Panc1 (cell line): ENCODE measurements around the gene SLC6A11.

Experiments
- POLR2AphosphoS5 ChIP-seq: IDR thresholded peaks from 2 replicates; pipeline ENCODE4 v1.6.1; 2012; ENCODE audit warnings: mild to moderate bottlenecking, low read depth, low read length, moderate library complexity
- SIN3A ChIP-seq: IDR thresholded peaks from 2 replicates; pipeline ENCODE4 v1.6.1; 2012; ENCODE audit warnings: low read depth, mild to moderate bottlenecking, low read length, moderate library complexity, borderline replicate concordance; ENCODE audit not compliant: insufficient read depth
- TF ChIP-seq, protein P1 (sequence below): fragments of 450-650 bp; IDR thresholded peaks from 2 replicates; pipeline ENCODE4 v1.5.1; 2017; ENCODE audit warnings: mild to moderate bottlenecking
- TF ChIP-seq, protein P2 (sequence below), 2 experiments: IDR thresholded peaks; 2 replicates each; pipeline ENCODE4 v1.6.1; 2011 to 2012; ENCODE audit warnings: low read depth in 2 of 2, control low read depth in 1 of 2, low read length in 1 of 2, mild to moderate bottlenecking in 1 of 2, moderate library complexity in 1 of 2; ENCODE audit not compliant: insufficient read depth in 1 of 2

DNA sequence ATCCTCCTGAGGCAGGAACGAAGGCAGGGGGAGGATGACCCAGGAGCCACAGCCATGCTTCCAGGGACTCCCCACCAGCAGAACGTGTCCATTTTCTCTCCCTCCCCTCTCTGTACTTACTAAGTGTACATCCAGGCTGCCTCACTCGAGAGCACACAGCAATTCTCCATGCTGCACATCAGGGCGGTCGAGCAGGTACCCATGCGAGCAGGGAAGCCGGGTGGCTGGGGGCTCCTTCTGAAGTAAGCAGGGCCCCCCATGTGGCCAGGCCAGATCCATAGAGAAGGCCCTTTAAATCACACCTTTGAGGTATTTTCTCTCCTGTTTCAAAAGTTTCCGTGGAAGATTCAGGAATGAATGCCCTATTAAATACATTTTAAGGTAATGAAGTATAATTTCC, 41.2 kb upstream of the SLC6A11 start:
- TF ChIP-seq, protein P1, sequence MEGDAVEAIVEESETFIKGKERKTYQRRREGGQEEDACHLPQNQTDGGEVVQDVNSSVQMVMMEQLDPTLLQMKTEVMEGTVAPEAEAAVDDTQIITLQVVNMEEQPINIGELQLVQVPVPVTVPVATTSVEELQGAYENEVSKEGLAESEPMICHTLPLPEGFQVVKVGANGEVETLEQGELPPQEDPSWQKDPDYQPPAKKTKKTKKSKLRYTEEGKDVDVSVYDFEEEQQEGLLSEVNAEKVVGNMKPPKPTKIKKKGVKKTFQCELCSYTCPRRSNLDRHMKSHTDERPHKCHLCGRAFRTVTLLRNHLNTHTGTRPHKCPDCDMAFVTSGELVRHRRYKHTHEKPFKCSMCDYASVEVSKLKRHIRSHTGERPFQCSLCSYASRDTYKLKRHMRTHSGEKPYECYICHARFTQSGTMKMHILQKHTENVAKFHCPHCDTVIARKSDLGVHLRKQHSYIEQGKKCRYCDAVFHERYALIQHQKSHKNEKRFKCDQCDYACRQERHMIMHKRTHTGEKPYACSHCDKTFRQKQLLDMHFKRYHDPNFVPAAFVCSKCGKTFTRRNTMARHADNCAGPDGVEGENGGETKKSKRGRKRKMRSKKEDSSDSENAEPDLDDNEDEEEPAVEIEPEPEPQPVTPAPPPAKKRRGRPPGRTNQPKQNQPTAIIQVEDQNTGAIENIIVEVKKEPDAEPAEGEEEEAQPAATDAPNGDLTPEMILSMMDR, result no peak
- TF ChIP-seq, protein P2, sequence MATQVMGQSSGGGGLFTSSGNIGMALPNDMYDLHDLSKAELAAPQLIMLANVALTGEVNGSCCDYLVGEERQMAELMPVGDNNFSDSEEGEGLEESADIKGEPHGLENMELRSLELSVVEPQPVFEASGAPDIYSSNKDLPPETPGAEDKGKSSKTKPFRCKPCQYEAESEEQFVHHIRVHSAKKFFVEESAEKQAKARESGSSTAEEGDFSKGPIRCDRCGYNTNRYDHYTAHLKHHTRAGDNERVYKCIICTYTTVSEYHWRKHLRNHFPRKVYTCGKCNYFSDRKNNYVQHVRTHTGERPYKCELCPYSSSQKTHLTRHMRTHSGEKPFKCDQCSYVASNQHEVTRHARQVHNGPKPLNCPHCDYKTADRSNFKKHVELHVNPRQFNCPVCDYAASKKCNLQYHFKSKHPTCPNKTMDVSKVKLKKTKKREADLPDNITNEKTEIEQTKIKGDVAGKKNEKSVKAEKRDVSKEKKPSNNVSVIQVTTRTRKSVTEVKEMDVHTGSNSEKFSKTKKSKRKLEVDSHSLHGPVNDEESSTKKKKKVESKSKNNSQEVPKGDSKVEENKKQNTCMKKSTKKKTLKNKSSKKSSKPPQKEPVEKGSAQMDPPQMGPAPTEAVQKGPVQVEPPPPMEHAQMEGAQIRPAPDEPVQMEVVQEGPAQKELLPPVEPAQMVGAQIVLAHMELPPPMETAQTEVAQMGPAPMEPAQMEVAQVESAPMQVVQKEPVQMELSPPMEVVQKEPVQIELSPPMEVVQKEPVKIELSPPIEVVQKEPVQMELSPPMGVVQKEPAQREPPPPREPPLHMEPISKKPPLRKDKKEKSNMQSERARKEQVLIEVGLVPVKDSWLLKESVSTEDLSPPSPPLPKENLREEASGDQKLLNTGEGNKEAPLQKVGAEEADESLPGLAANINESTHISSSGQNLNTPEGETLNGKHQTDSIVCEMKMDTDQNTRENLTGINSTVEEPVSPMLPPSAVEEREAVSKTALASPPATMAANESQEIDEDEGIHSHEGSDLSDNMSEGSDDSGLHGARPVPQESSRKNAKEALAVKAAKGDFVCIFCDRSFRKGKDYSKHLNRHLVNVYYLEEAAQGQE (IDR thresholded peaks at IDR 0.05; ENCODE audit: insufficient read depth in 1 of 2, low read depth in 2 of 2, low read length in 1 of 2), result no peak
- no peak for TF ChIP-seq POLR2AphosphoS5
- no peak for TF ChIP-seq SIN3A
